ENCODE results near the gene USP21.

DNA sequence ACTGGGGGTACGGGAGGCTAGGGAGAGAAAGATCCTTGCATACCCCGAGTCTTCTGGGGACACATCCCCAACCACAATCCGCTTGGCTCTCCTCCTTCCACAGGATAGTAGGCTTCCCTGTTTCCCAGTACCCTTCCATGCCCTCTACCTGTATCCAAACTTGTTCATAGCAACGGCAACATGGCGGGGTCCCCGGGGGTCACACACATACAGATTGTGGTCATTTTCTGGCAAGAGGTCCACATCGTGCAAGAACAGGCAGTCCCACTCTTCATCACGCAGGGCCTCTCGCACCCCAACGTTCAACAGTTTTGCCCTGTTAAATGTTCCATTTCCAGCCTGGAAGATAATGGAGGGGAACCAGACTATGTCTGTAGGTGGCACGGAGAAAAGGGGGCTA, 14.4 kb downstream of the USP21 start:
- TF ChIP-seq, protein P1, sequence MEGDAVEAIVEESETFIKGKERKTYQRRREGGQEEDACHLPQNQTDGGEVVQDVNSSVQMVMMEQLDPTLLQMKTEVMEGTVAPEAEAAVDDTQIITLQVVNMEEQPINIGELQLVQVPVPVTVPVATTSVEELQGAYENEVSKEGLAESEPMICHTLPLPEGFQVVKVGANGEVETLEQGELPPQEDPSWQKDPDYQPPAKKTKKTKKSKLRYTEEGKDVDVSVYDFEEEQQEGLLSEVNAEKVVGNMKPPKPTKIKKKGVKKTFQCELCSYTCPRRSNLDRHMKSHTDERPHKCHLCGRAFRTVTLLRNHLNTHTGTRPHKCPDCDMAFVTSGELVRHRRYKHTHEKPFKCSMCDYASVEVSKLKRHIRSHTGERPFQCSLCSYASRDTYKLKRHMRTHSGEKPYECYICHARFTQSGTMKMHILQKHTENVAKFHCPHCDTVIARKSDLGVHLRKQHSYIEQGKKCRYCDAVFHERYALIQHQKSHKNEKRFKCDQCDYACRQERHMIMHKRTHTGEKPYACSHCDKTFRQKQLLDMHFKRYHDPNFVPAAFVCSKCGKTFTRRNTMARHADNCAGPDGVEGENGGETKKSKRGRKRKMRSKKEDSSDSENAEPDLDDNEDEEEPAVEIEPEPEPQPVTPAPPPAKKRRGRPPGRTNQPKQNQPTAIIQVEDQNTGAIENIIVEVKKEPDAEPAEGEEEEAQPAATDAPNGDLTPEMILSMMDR (IDR thresholded peaks at IDR 0.05) = no peak
- no peak for TF ChIP-seq CEBPB (IDR thresholded peaks at IDR 0.05)
- TF ChIP-seq MYC (IDR thresholded peaks at IDR 0.05; ENCODE audit: borderline replicate concordance, low read length) = no peak
- TF ChIP-seq POLR2A (IDR thresholded peaks at IDR 0.05; ENCODE audit: low read length) = no peak
- no peak for TF ChIP-seq CHD2 (IDR thresholded peaks at IDR 0.05; ENCODE audit: low read length, partially characterized antibody)
- no peak for TF ChIP-seq MAZ (IDR thresholded peaks at IDR 0.05; ENCODE audit: borderline replicate concordance, low read depth, low read length)
- TF ChIP-seq ESRRA (IDR thresholded peaks at IDR 0.05; ENCODE audit: borderline replicate concordance, low read length) = no peak
- TF ChIP-seq, protein P2, sequence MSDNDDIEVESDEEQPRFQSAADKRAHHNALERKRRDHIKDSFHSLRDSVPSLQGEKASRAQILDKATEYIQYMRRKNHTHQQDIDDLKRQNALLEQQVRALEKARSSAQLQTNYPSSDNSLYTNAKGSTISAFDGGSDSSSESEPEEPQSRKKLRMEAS (IDR thresholded peaks at IDR 0.05) = no peak
- TF ChIP-seq EP300 (IDR thresholded peaks at IDR 0.05) = no peak
- TF ChIP-seq, protein P3, sequence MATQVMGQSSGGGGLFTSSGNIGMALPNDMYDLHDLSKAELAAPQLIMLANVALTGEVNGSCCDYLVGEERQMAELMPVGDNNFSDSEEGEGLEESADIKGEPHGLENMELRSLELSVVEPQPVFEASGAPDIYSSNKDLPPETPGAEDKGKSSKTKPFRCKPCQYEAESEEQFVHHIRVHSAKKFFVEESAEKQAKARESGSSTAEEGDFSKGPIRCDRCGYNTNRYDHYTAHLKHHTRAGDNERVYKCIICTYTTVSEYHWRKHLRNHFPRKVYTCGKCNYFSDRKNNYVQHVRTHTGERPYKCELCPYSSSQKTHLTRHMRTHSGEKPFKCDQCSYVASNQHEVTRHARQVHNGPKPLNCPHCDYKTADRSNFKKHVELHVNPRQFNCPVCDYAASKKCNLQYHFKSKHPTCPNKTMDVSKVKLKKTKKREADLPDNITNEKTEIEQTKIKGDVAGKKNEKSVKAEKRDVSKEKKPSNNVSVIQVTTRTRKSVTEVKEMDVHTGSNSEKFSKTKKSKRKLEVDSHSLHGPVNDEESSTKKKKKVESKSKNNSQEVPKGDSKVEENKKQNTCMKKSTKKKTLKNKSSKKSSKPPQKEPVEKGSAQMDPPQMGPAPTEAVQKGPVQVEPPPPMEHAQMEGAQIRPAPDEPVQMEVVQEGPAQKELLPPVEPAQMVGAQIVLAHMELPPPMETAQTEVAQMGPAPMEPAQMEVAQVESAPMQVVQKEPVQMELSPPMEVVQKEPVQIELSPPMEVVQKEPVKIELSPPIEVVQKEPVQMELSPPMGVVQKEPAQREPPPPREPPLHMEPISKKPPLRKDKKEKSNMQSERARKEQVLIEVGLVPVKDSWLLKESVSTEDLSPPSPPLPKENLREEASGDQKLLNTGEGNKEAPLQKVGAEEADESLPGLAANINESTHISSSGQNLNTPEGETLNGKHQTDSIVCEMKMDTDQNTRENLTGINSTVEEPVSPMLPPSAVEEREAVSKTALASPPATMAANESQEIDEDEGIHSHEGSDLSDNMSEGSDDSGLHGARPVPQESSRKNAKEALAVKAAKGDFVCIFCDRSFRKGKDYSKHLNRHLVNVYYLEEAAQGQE (IDR thresholded peaks at IDR 0.05) = no peak
- TF ChIP-seq HDAC2 (IDR thresholded peaks at IDR 0.05) = no peak
- TF ChIP-seq KDM1A (IDR thresholded peaks at IDR 0.05; ENCODE audit: low read depth) = no peak
- no peak for TF ChIP-seq PHF8 (IDR thresholded peaks at IDR 0.05; ENCODE audit: borderline replicate concordance, low read depth)
- TF ChIP-seq SMC3 (IDR thresholded peaks at IDR 0.05) = no peak
